Activated T-helper 1 cell treated with anti-CD3 and anti-CD28 coated beads, Interleukin-2, amount 50 U/mL, for 16 hours (primary cell): Measurements from ENCODE around the gene FOXK1.

Experiments used
- DNase-seq, 2 donors: peaks; one replicate each; pipeline ENCODE4 v3.0.0-alpha.2; 2020; ENCODE audit warnings: low read depth in 1 of 2, low spot score in 1 of 2

Gene FOXK1

DNA sequence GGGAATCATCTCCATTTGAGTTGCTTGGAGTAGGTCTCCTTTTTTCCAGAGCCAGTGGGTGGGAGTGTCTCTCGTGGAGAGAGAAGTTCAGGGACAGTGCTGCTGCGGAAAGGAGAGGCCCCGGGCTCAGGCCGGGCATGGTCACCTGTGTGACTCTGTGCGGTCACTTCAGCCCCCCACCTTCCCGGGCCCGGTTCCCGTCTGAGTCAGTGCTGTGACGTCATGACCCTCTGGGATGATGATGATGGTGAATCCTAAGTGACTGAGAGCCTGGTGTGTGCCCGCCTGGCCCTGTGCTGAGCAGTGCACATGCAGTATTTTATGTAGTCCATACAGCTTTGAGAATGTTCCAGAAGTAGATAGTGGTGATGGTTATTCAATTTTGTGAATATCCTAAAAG lies 60.8 kb downstream of the FOXK1 start:
- no peak for DNase-seq

DNA sequence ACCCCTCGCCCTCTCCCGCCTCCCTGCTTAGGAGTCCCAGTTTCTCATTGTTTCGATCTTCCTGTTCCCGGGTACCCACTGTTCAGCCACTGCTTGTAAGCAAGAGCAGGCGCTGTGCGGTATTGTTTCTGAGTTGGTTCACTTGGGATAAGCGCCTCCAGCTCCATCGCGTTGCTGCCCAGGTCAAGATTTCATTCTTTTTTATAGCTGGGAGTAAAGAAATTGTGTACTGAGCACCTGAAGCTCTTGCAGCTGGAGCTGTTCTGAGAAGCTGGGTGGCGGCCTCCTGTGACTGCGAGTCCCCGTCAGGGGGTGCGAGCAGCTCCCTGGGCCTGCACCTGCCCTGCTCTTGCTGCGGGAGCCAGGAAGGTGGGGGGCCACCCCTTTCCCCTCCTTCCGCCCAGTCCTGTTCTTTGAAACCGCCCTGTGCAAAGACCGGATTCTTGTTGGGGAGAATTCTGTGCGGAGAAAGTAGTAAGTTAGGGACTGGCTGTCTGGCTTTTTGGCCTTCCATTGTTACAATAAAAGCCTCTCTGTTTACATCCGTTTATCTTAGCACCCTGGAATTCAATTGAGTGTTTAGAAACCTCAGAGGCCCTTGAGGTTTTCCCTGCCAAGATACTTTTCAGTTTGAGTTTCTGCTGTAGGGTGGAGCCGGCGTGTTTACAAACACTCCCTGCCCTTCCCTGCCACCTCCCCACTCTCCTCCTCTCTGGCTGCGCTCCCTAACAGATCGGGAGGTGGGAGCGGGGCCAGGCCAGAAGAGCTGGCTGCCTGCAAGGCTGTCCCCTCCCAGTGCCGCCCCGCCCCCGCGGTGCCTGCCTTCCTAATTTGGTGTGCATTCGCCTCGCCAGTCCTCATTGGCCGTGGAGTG lies 62.5 kb downstream of the FOXK1 start:
- peak; percentile 43 to 54 for DNase-seq

DNA sequence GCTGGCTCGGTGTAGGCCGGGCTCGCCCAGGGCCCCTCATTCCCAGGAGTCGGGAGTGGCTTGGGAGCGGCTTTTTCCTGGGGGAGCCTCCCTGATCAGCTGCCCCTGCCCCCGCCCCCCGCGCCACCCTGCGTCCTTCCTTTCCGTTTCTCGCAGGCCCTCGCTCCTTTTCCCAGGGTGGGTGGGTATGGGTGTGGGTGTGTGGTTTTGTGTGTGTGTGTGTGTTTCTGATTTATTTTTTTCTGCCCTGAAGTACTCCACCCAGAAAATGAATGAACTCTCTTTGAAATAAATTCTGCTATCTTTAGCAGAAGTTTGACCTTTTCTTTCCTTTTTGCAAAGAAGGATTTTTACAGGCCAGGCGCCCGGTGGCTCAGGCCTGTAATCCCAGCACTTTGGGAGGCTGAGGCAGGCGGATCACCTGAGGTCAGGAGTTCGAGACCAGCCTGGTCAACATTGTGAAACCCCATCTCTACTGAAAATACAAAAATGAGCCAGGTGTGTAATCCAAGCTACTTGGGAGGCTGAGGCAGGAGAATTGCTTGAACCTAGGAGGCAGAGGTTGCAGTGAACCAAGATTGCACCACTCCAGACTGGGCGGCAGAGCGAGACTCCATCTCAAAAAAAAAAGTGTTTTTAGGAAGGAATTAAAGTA lies 63.3 kb downstream of the FOXK1 start:
- DNase-seq: no peak

DNA sequence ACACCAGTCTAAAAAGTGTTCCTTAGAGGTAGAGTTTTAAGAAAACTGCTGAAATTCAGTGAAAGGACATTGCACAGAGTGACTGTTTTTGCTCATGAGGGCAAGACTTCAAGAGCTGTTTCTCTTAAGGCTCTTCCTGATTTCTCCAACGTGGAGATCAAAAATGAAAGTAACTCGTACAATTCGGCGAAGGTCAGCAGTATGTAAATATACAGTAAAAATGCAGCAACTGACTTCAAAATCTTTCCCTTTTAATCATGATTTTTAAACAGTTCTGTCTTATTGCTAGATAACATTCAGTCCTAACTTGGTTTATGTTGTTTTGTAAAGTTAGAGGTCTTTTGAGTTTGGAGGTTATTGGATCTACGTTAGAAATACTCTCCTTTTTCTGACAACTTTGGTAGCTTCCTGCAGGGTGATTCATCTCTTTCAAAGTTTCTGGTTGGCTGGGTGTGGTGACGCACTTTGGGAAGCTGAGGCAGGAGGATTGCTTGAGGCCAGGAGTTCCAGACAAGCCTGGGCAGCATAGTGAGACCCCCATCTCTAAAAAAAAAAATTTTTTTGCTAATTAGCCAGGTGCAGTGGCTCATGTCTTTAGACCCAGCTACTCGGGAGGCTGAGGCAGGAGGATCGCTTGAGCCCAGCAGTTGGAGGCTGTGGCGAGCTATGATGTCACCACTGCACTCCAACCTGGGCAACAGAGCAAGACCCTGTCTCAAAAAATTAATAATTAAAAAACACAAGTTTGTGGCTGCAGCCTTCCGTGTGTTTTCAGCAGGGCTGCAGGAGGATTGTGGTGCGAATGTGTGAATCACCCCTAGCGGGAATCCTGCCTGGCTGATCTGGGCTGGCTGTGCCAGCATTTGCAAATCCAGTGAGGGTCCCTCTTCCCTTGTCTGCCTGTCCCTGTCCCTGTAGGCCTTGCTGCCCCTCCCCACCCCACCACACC lies 64.2 kb downstream of the FOXK1 start:
- DNase-seq: no peak

DNA sequence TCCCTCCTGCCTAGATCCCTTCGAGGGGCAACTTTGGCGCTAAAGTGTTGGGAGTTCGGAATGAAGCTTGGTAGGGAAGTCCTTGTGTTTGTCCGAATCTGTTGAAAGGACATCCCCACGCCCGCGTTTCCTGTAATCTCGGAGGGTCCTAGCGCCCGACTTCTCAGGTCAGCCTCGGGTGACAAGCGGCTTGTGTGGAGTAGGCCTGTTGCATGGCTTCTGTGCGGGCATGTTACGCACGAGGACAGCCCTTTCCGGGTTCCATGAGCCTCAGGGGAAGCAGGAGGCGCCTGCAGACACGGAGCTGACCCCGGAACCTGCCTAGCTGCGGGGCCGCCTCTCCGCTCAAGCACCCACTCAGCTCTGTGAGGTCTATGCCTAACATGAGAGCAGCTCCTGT lies 64.9 kb downstream of the FOXK1 start:
- no peak for DNase-seq

DNA sequence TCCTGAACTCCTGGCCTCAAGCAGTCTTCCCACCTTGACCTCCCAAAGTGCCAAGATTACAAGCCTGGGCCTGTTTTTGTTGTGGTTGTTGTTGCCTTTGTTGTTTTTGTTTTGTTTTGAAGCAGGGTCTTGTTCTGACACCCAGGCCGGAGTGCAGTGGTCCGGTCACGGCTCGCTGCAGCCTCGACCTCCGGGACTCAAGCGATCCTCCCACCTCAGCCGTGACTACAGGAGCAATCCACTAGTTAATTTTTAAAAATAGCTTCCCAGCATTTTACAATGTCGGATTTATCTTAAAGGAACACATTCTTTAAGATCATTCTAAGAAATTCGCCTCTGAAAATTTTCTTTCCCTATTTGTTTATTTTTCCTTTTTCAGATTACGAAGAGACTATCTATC lies 65.7 kb downstream of the FOXK1 start:
- DNase-seq: no peak

DNA sequence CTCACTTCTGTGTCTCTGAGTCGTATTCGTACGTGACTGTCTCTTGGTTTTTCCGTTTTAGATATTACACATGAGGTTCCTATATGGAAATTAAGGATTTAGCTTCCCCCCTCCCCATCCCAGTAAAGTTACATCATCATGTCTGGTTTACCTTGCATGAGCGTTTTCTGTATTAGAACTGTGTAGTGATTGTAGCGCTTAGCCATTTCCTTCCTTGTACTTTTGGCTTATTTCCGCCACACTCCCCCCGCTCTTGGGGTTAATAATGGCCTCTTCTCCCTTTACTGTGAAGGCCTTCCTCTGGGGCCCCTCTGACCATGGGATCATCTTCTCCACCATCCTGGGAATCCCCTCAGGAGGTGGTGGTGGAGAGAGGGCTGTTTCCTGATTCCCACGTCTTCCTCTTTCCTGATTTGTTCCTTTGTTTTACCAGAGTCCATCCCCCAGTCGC lies 66.2 kb downstream of the FOXK1 start:
- DNase-seq: no peak

DNA sequence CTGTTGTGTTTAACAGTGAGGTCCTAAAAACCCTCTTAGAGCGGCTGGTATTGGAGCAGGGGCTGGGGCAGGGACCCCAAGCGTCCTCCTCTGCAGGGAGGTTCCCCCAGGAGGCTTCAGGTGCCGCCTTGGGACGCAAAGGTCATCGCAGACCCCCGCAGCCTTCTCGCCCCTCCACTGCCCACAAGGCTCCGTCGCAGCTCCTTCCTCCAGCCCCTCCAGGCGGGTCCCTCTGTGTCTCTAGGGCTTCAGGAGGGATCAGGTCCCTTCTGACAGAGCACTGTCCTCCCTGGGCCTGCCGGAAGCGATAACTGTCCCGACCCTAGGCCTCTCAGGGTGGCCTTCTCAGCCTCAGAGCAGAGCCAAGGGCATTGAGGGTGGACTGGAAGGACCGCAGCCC lies 67.3 kb downstream of the FOXK1 start:
- no peak for DNase-seq

DNA sequence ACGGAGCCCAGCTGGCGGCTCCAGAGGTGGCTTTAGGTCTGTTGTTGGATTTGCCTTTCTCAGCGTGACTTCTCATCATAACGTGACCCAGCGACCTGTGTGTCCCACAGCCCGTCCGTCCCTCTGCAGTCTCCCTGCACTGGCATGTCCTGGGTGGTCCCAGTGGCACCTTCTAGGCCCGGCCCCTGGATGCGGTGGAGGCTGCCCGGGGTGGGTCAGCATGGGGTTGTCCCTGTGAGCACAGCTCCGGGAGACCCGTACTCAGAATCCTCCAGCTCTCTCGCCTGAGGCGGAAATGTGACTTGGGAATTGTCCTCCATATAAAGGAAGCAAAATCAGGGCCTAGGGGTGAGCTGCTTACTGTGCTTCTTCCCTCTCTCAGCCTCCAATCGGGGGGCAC lies 67.7 kb downstream of the FOXK1 start:
- DNase-seq: no peak

DNA sequence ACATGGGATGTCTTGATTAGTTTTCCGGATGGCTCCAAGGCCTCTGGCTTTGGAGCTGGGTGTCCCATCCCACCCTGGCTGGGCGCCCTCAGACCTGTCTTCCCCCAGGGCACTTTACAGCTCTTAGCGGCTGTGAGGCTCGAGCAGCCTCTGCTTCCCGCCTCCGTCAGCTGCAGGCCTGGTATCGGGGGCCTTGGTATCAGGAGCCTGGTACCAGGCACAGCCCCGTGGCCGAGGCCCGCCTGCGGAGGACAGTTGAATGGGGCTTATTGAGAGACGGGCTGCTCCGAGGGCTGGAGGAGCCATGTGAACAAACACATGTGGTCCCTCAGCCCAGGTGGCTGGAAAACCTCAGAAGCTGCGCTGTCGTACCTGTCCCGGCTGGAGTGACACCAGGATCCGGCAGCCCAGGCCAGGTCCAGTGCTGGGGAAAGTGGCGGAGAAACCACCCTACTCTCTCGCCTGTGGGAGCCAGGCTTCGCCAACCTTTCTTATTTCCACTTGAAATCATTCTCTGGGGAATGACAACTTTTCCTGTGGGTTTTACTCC lies 69.4 kb downstream of the FOXK1 start:
- DNase-seq: no peak

DNA sequence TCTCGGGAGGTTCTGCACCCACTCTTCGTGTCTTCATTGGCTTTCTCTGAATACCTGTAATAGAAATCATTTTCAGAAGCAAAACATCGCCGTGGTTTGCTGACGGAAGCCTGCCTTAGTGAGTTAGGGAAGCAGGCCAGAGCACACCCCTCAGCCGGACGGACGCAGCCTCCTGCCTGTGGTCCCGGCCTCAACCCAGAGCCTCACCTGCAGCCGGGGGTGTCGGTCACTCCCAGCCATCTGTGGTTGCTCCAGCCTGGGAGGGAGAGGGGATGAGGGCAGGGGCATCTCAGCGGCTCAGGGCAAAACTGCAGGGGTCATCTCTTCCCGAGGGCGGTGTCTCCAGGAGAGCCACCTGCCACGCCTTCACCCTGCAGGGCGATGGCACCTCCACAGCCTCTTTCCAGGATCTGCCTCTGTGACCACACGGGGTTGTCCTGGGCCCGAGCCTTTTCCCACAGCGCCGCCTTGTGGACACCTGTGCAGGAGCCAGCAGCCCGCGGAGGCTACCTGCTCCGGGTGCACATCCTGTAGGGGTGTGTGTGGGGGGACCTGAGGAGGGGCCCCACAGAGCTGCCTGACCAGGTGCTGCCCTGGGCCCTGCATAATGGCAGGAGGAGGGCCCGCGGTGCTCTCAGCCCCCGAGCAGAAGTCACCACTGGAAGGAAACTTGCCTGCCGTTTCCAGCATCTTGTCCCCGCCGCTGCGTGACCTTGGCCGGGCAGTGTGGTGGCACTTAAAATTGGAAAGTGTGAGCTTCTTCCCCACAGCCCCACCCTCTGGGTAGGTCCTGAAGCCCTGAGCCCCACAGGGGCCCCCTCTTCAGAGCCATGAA lies 71.7 kb downstream of the FOXK1 start:
- peak; percentile 67 to 83 for DNase-seq

DNA sequence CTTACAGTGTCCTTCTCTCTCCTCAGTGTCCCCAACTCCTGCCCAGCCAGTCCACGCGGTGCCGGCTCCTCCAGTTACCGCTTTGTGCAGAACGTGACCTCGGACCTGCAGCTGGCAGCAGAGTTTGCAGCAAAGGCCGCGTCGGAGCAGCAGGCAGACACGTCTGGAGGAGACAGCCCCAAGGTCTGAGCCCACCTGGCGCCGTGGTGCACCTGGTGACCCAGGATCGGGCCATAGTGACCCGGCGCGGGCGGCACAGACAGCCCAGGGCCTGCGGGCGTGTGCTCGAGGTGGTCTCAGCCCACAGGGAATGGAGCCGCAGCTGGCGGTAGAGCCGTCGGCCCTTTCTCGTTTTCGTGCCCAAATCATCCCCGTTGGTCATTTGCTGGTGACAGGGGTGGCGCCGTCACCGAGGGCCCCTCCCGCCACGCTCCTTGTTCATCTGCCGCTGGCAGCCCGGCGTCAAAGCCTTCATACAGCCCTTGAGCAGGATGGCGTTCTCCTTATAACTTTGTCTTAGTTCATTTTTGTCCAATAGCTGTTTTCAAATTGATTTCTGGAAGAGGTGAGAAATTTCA lies 72.4 kb downstream of the FOXK1 start:
- no peak for DNase-seq

DNA sequence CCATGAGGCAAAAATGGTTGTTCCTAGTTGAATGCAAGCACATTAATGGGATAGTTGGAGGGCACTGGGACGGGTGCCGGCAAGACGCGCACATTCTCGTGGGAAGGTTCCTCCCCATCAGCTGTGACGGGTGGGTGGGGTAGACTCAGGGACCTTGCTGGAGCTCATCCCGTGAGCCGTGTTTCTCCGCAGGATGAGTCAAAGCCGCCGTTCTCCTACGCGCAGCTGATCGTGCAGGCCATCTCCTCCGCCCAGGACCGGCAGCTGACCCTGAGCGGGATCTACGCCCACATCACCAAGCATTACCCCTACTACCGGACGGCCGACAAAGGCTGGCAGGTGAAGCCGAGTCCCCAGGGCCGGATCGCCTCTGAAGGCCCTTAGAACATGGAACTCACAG lies 73.0 kb downstream of the FOXK1 start:
- DNase-seq: no peak

DNA sequence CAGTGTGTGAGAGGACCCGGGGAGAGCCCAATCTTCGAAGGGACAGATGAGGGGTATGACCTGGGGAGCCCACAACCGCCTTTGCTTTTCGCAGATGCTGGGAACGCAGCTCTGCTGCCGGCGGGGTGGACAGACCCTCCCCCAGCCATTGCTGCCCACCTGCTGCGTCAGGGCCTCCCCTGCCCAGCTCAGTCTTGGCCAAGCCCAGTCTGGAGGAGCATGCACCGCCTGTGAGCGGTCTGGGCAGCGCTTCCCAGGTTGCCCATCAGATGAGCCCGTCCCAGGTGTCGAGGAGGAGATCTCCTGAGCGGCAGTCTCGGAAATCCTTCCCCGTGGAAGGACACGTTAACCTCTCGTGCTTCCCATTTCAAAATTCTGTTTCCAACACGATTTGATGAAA lies 76.0 kb downstream of the FOXK1 start:
- DNase-seq: no peak

DNA sequence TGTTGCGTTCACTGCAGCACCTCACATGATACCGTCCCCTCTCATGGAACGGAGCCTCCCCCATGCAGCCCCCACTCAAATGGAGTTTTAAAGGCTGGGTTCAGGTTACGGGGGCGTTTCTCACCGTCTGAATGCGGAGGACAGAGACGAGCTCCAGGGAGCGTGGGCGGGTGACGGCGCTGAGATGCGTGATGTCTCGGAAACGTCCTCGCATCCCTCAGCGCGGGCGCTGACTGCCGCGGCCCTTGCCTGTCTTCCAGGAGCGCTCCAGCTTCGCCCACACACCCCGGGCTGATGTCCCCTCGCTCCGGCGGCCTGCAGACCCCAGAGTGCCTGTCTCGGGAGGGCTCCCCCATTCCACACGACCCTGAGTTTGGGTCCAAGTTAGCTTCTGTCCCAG lies 76.7 kb downstream of the FOXK1 start:
- DNase-seq: no peak

DNA sequence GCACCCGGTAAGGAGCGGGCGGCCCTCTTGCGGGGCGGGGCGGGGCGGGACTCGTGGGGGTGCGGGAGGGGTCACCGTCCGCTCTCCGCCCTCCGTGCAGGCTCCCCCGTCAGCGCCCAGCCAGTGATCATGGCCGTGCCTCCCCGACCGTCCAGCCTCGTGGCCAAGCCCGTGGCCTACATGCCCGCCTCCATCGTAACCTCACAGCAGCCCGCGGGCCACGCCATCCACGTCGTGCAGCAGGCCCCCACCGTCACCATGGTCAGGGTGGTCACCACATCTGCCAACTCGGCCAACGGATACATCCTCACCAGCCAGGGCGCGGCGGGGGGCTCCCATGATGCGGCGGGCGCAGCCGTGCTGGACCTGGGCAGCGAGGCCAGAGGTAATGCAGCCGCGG lies 77.1 kb downstream of the FOXK1 start:
- no peak for DNase-seq

DNA sequence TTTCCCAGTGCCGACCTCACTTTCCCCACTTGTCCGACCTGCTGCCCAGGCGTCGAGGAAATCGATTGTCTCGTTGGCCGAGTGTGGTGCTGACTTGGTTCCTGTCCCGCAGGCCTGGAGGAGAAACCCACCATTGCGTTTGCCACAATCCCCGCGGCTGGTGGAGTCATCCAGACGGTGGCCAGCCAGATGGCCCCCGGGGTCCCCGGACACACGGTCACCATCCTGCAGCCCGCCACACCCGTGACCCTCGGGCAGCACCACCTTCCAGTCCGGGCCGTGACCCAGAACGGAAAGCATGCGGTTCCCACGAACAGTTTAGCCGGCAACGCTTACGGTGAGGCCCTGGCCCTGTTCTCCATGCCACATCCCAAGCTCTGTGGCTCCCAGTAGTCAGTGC lies 78.9 kb downstream of the FOXK1 start:
- no peak for DNase-seq

DNA sequence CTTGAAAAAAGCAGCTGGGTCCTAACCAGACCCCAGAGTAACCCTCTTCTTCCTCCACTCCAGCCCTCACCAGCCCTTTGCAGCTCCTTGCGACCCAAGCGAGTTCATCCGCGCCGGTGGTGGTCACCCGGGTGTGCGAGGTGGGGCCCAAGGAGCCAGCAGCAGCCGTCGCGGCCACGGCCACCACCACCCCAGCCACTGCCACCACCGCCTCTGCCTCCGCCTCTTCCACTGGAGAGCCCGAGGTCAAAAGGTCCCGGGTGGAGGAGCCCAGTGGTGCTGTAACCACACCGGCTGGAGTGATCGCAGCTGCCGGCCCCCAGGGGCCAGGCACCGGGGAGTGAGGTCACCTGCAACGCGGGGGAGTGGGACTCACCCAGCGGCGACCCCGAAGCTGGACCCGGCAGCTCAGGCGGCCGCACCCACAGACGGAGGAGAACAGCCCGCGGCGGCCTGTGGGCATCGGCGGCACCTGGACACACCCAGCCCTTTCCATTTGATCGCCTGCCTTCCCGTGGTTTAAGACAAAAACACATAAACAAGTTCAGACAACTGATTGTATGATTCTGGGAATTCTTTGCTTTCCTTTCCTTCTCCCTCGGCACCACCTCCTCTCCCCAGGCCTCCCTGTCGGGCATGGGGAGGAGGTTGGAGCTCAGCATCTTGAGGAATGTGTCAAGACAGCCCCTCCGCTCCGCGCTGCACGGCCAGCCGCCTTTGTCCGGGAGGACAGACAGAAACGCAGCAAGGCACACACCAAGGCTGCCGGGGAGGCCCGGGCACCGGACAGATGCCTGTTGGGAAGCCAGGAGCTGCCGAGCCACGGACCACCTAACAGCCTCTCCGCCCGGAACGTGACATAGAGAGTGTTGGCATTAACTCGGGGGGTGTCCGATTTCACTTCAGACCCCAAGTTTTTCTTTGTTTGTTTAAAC lies 80.3 kb downstream of the FOXK1 start:
- DNase-seq: no peak
